Mesenchymal stem cell (in vitro differentiated cells and primary cell): ENCODE results near the gene TSPO.

Source experiments
- DNase-seq: peaks from one replicate; pipeline ENCODE4 v3.0.0-alpha.2; 2013
- H2AFZ ChIP-seq: one replicate; pipeline ENCODE4 v1.6.1; 2013; ENCODE audit warnings: low read depth, mild to moderate bottlenecking, control low read depth, inconsistent platforms, low read length, moderate library complexity
- H2AK5ac ChIP-seq: 2 replicates; pipeline ENCODE4 v1.6.1; 2013; ENCODE audit warnings: low read length, moderate library complexity, mild to moderate bottlenecking, inconsistent platforms; ENCODE audit not compliant: severe bottlenecking
- H2BK120ac ChIP-seq: one replicate; pipeline ENCODE4 v1.6.1; 2013; ENCODE audit warnings: low read depth, mild to moderate bottlenecking, inconsistent platforms, low read length, moderate library complexity
- H2BK12ac ChIP-seq, 2 experiments: one replicate each; pipeline ENCODE4 v1.6.1; 2013; ENCODE audit warnings: inconsistent platforms in 2 of 2, low read length in 2 of 2, mild to moderate bottlenecking in 2 of 2, moderate library complexity in 2 of 2, control low read depth in 1 of 2
- H2BK15ac ChIP-seq: one replicate; pipeline ENCODE4 v1.6.1; 2013; ENCODE audit warnings: mild to moderate bottlenecking, low read depth, inconsistent platforms; ENCODE audit not compliant: poor library complexity, severe bottlenecking
- H2BK5ac ChIP-seq: 2 replicates; pipeline ENCODE4 v1.6.1; 2013; ENCODE audit warnings: low read depth, mild to moderate bottlenecking, low read length, control low read depth, inconsistent platforms; ENCODE audit not compliant: poor library complexity, severe bottlenecking
- H3K14ac ChIP-seq, 2 experiments: one replicate each; pipeline ENCODE4 v1.6.1; 2013; ENCODE audit warnings: inconsistent platforms in 2 of 2, low read length in 2 of 2, control low read depth in 1 of 2, mild to moderate bottlenecking in 1 of 2, moderate library complexity in 1 of 2
- H3K18ac ChIP-seq, 2 experiments: one replicate each; pipeline ENCODE4 v1.6.1; 2013; ENCODE audit warnings: inconsistent platforms in 2 of 2, low read length in 2 of 2, control low read depth in 1 of 2, low read depth in 1 of 2, mild to moderate bottlenecking in 1 of 2
- H3K23ac ChIP-seq, 2 experiments: one replicate each; pipeline ENCODE4 v1.6.1; 2013; ENCODE audit warnings: inconsistent platforms in 2 of 2, low read length in 2 of 2, mild to moderate bottlenecking in 2 of 2, moderate library complexity in 2 of 2, control low read depth in 1 of 2
- H3K27ac ChIP-seq: 2 replicates; pipeline ENCODE4 v1.5.1; 2013; ENCODE audit warnings: mild to moderate bottlenecking, moderate library complexity, low read length, control low read depth, inconsistent platforms; ENCODE audit not compliant: poor library complexity, severe bottlenecking
- H3K27me3 ChIP-seq, 2 experiments: 2 replicates each; pipeline versions ENCODE4 v1.6.1 to v1.7.0; 2013; ENCODE audit warnings: low read length in 2 of 2, mild to moderate bottlenecking in 2 of 2, moderate library complexity in 2 of 2, control low read depth in 1 of 2, inconsistent platforms in 1 of 2; ENCODE audit not compliant: control insufficient read depth in 1 of 2, insufficient read depth in 1 of 2
- H3K36me3 ChIP-seq, 2 experiments: 2 replicates each; pipeline versions ENCODE4 v1.6.1 to v1.7.0; 2013; ENCODE audit warnings: low read length in 2 of 2, control low read depth in 1 of 2, inconsistent platforms in 1 of 2, low read depth in 1 of 2, mild to moderate bottlenecking in 1 of 2; ENCODE audit not compliant: insufficient read depth in 2 of 2, control insufficient read depth in 1 of 2
- H3K4ac ChIP-seq, 2 experiments: one replicate each; pipeline ENCODE4 v1.6.1; 2013; ENCODE audit warnings: inconsistent platforms in 2 of 2, low read length in 2 of 2, mild to moderate bottlenecking in 2 of 2, moderate library complexity in 2 of 2, control low read depth in 1 of 2, low read depth in 1 of 2
- H3K4me1 ChIP-seq: 2 replicates; pipeline ENCODE4 v1.6.1; 2013; ENCODE audit warnings: low read depth, low read length, control low read depth; ENCODE audit not compliant: control insufficient read depth, insufficient read depth
- H3K4me2 ChIP-seq: 2 replicates; pipeline ENCODE4 v1.6.1; 2013; ENCODE audit warnings: low read length, mild to moderate bottlenecking, inconsistent platforms; ENCODE audit not compliant: poor library complexity, severe bottlenecking
- H3K4me3 ChIP-seq, 2 experiments: 2 replicates each; pipeline versions ENCODE4 v1.5.1 to v1.7.0; 2013; ENCODE audit warnings: low read length in 2 of 2, mild to moderate bottlenecking in 2 of 2, control low read depth in 1 of 2, low read depth in 1 of 2; ENCODE audit not compliant: insufficient read depth in 1 of 2
- H3K79me1 ChIP-seq: replicated peaks from 2 replicates; pipeline ENCODE4 v1.6.1; 2013; ENCODE audit warnings: mild to moderate bottlenecking, control low read depth, low read length, inconsistent platforms; ENCODE audit not compliant: poor library complexity, severe bottlenecking
- H3K9ac ChIP-seq: 2 replicates; pipeline ENCODE4 v1.7.0; 2013; ENCODE audit warnings: mild to moderate bottlenecking, low read length, moderate library complexity
- H3K9me3 ChIP-seq: 2 replicates; pipeline ENCODE4 v1.7.0; 2013; ENCODE audit warnings: mild to moderate bottlenecking, low read length; ENCODE audit not compliant: control insufficient read depth
- H4K8ac ChIP-seq: one replicate; pipeline ENCODE4 v1.6.1; 2013; ENCODE audit warnings: inconsistent platforms, mild to moderate bottlenecking, low read length, moderate library complexity
- H4K91ac ChIP-seq: one replicate; pipeline ENCODE4 v1.6.1; 2013; ENCODE audit warnings: mild to moderate bottlenecking, low read length, inconsistent platforms
- WGBS: methylation state at CpG from one replicate; pipeline ENCODE4 v1.1.7; 2013; ENCODE audit warnings: mixed read lengths; 5-methylcytosine and 5-hydroxymethylcytosine counted together

Gene TSPO

GRCh38 chr22:43202756-43203410, 51.5 kb downstream of the TSPO start:
- no peak overlapping the region for H2BK15ac ChIP-seq
- H2BK5ac ChIP-seq = no peak overlapping the region
- H2AFZ ChIP-seq = no peak overlapping the region
- H3K18ac ChIP-seq = no peak overlapping the region
- H3K4me2 ChIP-seq = no peak overlapping the region
- peaks cover 8% of the 10 kb centered on the region for H3K4me1 ChIP-seq
- H2BK12ac ChIP-seq = no peak overlapping the region
- H2BK120ac ChIP-seq = no peak overlapping the region
- H3K9ac ChIP-seq = no peak overlapping the region
- peak overlapping the region in 1 of 2 experiments; percentile 31 for H3K14ac ChIP-seq
- no peaks in the 10 kb centered on the region for H3K9me3 ChIP-seq
- no peak for DNase-seq
- WGBS = 84% methylated on average over 11 of the region's 13 CpGs
- no peak overlapping the region for H2AK5ac ChIP-seq
- no peak overlapping the region for H3K4ac ChIP-seq
- no peak overlapping the region for H3K23ac ChIP-seq
- H3K27me3 ChIP-seq = peaks cover 0 to 54% of the 10 kb centered on the region in 2 experiments
- H4K91ac ChIP-seq = no peak overlapping the region
- no peak overlapping the region for H3K4me3 ChIP-seq
- H3K79me1 ChIP-seq = no peaks in the 10 kb centered on the region
- H4K8ac ChIP-seq = no peak overlapping the region
- H3K27ac ChIP-seq = no peak overlapping the region
- no peaks in the 10 kb centered on the region for H3K36me3 ChIP-seq

GRCh38 chr22:43203471-43203981, 52.2 kb downstream of the TSPO start:
- H3K18ac ChIP-seq = no peak overlapping the region
- H2BK5ac ChIP-seq = no peak overlapping the region
- H2BK120ac ChIP-seq = no peak overlapping the region
- H3K36me3 ChIP-seq = no peaks in the 10 kb centered on the region
- no peak overlapping the region for H3K4me3 ChIP-seq
- no peak overlapping the region for H2BK15ac ChIP-seq
- H3K27ac ChIP-seq = no peak overlapping the region
- H3K27me3 ChIP-seq = peaks cover 0 to 54% of the 10 kb centered on the region in 2 experiments
- no peak for DNase-seq
- no peak overlapping the region for H3K23ac ChIP-seq
- H2AFZ ChIP-seq = no peak overlapping the region
- H2BK12ac ChIP-seq = no peak overlapping the region
- WGBS = 60% methylated on average over 11 of the region's 20 CpGs
- no peak overlapping the region for H4K91ac ChIP-seq
- H2AK5ac ChIP-seq = no peak overlapping the region
- no peak overlapping the region for H3K4me2 ChIP-seq
- no peak overlapping the region for H3K4ac ChIP-seq
- H3K4me1 ChIP-seq = peaks cover 6% of the 10 kb centered on the region
- no peak overlapping the region for H3K14ac ChIP-seq
- no peak overlapping the region for H3K9ac ChIP-seq
- no peaks in the 10 kb centered on the region for H3K79me1 ChIP-seq
- H3K9me3 ChIP-seq = no peaks in the 10 kb centered on the region
- peak overlapping the region; percentile 31 for H4K8ac ChIP-seq

- Histone ChIP-seq H3K4me1 (peaks cover 1% of the 10 kb centered on the region), H3K23ac (no peak overlapping the region), H4K8ac (no peak overlapping the region), H3K27ac (no peak overlapping the region), H3K36me3 (no peaks in the 10 kb centered on the region), H4K91ac (no peak overlapping the region), H3K4ac (no peak overlapping the region), H2AFZ (no peak overlapping the region), H2AK5ac (no peak overlapping the region), H3K27me3 (peaks cover 0 to 40% of the 10 kb centered on the region in 2 experiments), H3K4me3 (no peak overlapping the region), H3K9me3 (no peaks in the 10 kb centered on the region), H2BK5ac (no peak overlapping the region), H2BK12ac (no peak overlapping the region), H3K4me2 (no peak overlapping the region), H2BK120ac (no peak overlapping the region), H3K14ac (no peak overlapping the region), H3K9ac (no peak overlapping the region), H2BK15ac (no peak overlapping the region), H3K79me1 (no peaks in the 10 kb centered on the region), H3K18ac (no peak overlapping the region)
- WGBS = 84% methylated on average over 6 of the region's 9 CpGs
- no peak for DNase-seq
Observed at GRCh38 chr22:43205261-43205691, 53.9 kb downstream of the TSPO start.

- H3K27me3 ChIP-seq = peaks cover 0 to 35% of the 10 kb centered on the region in 2 experiments
- no peak overlapping the region for H3K18ac ChIP-seq
- H2BK12ac ChIP-seq = no peak overlapping the region
- no peak overlapping the region for H2BK15ac ChIP-seq
- no peaks in the 10 kb centered on the region for H3K9me3 ChIP-seq
- no peak overlapping the region for H3K27ac ChIP-seq
- H2BK5ac ChIP-seq = no peak overlapping the region
- peak overlapping the region; percentile 31 for H4K8ac ChIP-seq
- no peaks in the 10 kb centered on the region for H3K79me1 ChIP-seq
- H4K91ac ChIP-seq = no peak overlapping the region
- no peak overlapping the region for H3K23ac ChIP-seq
- H2BK120ac ChIP-seq = no peak overlapping the region
- H3K4me3 ChIP-seq = no peak overlapping the region
- no peak overlapping the region for H3K9ac ChIP-seq
- H3K36me3 ChIP-seq = no peaks in the 10 kb centered on the region
- H3K4me1 ChIP-seq = peaks cover 1% of the 10 kb centered on the region
- 88% methylated on average over 5 of the region's 5 CpGs for WGBS
- H2AFZ ChIP-seq = no peak overlapping the region
- no peak overlapping the region for H2AK5ac ChIP-seq
- no peak overlapping the region for H3K4ac ChIP-seq
- H3K14ac ChIP-seq = no peak overlapping the region
- no peak overlapping the region for H3K4me2 ChIP-seq
- no peak for DNase-seq
Observed at GRCh38 chr22:43205748-43206508, 54.6 kb downstream of the TSPO start.
